Measurements from ENCODE around the gene PAAF1.
A peak's percentile ranks its signal among the peaks of the same experiment; 100 is the strongest.
"Not testable (repeated sequence)": the region's sequence is repeated elsewhere in the genome, so short reads cannot be mapped to it uniquely, and the experiment has no call there.

The PAAF1 gene

GRCh38 chr11:73860202-73860601 is 16.6 kb upstream of the PAAF1 start:
- Histone ChIP-seq H3K4me1 (ENCODE audit: control insufficient read depth, insufficient read depth, low read length) (peaks cover 3% of the 10 kb centered on the region; the same call in 1 of the 2 replicates), H3K9ac (ENCODE audit: low read length) (no peak overlapping the region), H3K27me3 (ENCODE audit: control insufficient read depth, insufficient read depth, low read length) (no peaks in the 10 kb centered on the region), H3K9me3 (ENCODE audit: control insufficient read depth, insufficient read depth, low read depth, low read length) (no peaks in the 10 kb centered on the region), H3K36me3 (ENCODE audit: control insufficient read depth, insufficient read depth, low read length) (peaks cover 11% of the 10 kb centered on the region; the same call in 1 of the 2 replicates), H3K4me3 (ENCODE audit: low read depth, low read length) (no peak overlapping the region), H3K27ac (ENCODE audit: low read depth, low read length) (no peak overlapping the region)

- H3K9me3 ChIP-seq (ENCODE audit: control insufficient read depth, insufficient read depth, low read depth, low read length), result no peaks in the 10 kb centered on the region
- H3K36me3 ChIP-seq (ENCODE audit: control insufficient read depth, insufficient read depth, low read length), result peaks cover 14% of the 10 kb centered on the region; the same call in 1 of the 2 replicates
- no peak overlapping the region for H3K4me3 ChIP-seq (ENCODE audit: low read depth, low read length)
- H3K27me3 ChIP-seq (ENCODE audit: control insufficient read depth, insufficient read depth, low read length), result no peaks in the 10 kb centered on the region
- no peak overlapping the region for H3K9ac ChIP-seq (ENCODE audit: low read length)
- H3K27ac ChIP-seq (ENCODE audit: low read depth, low read length), result no peak overlapping the region
- H3K4me1 ChIP-seq (ENCODE audit: control insufficient read depth, insufficient read depth, low read length), result no peaks in the 10 kb centered on the region
Observed at GRCh38 chr11:73862986-73863385, 13.8 kb upstream of the PAAF1 start.

GRCh38 chr11:73866095-73866579 is 10.7 kb upstream of the PAAF1 start:
- Histone ChIP-seq H3K9ac (ENCODE audit: low read length) (no peak overlapping the region), H3K9me3 (ENCODE audit: control insufficient read depth, insufficient read depth, low read depth, low read length) (no peaks in the 10 kb centered on the region), H3K4me1 (ENCODE audit: control insufficient read depth, insufficient read depth, low read length) (no peaks in the 10 kb centered on the region), H3K27me3 (ENCODE audit: control insufficient read depth, insufficient read depth, low read length) (no peaks in the 10 kb centered on the region), H3K4me3 (ENCODE audit: low read depth, low read length) (no peak overlapping the region), H3K36me3 (ENCODE audit: control insufficient read depth, insufficient read depth, low read length) (peaks cover 24% of the 10 kb centered on the region), H3K27ac (ENCODE audit: low read depth, low read length) (no peak overlapping the region)

DNA sequence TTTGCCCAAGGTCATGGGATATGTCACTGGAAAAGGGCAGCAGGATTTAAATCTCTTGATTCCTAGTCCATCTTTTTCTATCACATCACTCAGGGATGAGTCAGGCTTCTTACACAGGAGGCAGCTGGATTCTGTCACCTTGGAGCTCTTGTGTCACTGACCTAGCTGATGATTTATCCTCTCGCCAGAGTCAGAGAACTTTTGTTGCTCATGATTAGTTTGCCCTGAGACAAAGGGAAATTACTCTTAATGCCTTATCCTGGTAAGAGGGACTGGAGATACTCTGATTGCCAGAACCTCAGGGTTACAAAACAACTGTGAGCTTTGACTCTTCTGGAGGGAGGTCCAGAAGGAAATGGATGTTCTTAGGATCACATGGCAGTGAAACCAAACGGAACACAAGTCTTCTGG is 10.2 kb upstream of the PAAF1 start:
- no peaks in the 10 kb centered on the region for H3K27me3 ChIP-seq (ENCODE audit: control insufficient read depth, insufficient read depth, low read length)
- no peaks in the 10 kb centered on the region for H3K4me1 ChIP-seq (ENCODE audit: control insufficient read depth, insufficient read depth, low read length)
- peaks cover 29% of the 10 kb centered on the region for H3K36me3 ChIP-seq (ENCODE audit: control insufficient read depth, insufficient read depth, low read length)
- no peak overlapping the region for H3K9ac ChIP-seq (ENCODE audit: low read length)
- no peaks in the 10 kb centered on the region for H3K9me3 ChIP-seq (ENCODE audit: control insufficient read depth, insufficient read depth, low read depth, low read length)
- no peak overlapping the region for H3K4me3 ChIP-seq (ENCODE audit: low read depth, low read length)
- no peak overlapping the region for H3K27ac ChIP-seq (ENCODE audit: low read depth, low read length)

DNA sequence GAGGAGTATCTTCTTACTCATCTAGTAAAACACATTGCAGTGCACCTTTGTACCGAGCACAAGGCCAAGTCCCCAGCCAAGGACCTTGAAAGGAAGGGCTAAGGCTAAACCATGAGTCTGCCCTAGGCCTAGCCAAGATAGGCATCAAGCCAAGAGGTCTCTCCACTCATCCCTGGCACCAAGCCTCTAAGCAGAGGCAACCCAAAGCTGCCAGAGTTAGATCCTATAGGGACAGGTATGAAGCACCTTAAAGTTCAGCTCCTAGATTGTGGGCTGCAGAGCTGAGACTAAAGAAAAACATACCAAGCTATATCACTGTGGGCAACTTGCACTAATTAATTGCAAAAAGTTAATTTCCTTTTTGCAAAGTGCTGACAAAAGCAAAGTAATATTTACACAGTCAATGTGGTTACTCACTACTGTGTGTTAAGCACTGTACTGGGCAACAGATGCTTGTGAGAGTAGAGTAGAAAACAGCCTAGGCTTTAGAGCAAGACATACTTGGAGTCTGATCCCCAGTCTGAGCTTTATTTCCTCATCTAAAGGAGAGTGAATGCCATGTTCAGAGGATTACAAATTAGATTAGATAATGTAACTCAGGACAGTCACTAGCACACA is 7.4 kb upstream of the PAAF1 start:
- no peak overlapping the region for H3K27ac ChIP-seq (ENCODE audit: low read depth, low read length)
- H3K9ac ChIP-seq (ENCODE audit: low read length), result no peak overlapping the region
- H3K4me3 ChIP-seq (ENCODE audit: low read depth, low read length), result no peak overlapping the region
- no peaks in the 10 kb centered on the region for H3K27me3 ChIP-seq (ENCODE audit: control insufficient read depth, insufficient read depth, low read length)
- no peaks in the 10 kb centered on the region for H3K4me1 ChIP-seq (ENCODE audit: control insufficient read depth, insufficient read depth, low read length)
- peaks cover 45% of the 10 kb centered on the region for H3K36me3 ChIP-seq (ENCODE audit: control insufficient read depth, insufficient read depth, low read length)
- H3K9me3 ChIP-seq (ENCODE audit: control insufficient read depth, insufficient read depth, low read depth, low read length), result no peaks in the 10 kb centered on the region

DNA sequence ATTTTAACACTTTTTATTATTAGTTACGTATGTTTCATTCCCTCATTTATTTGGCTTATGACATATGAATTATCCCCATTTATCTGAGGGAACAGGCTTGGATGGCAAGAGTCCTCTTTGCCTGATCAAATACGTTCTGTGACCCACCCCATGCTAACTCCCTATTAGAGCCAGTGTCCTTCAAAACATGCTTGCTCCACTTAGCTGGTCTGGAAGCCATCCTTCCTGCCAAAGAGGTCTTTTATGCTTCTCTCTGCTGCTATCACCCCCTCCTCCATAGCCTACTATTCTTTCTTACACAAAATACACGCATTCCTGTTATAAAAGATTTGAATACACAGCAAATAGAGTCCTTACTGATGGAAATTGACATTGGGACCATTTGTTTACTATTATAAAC is 6.5 kb upstream of the PAAF1 start:
- peaks cover 48% of the 10 kb centered on the region for H3K36me3 ChIP-seq (ENCODE audit: control insufficient read depth, insufficient read depth, low read length)
- H3K9me3 ChIP-seq (ENCODE audit: control insufficient read depth, insufficient read depth, low read depth, low read length), result no peaks in the 10 kb centered on the region
- H3K9ac ChIP-seq (ENCODE audit: low read length), result no peak overlapping the region
- H3K4me3 ChIP-seq (ENCODE audit: low read depth, low read length), result no peak overlapping the region
- H3K27me3 ChIP-seq (ENCODE audit: control insufficient read depth, insufficient read depth, low read length), result no peaks in the 10 kb centered on the region
- H3K4me1 ChIP-seq (ENCODE audit: control insufficient read depth, insufficient read depth, low read length), result peaks cover 3% of the 10 kb centered on the region
- H3K27ac ChIP-seq (ENCODE audit: low read depth, low read length), result no peak overlapping the region

DNA sequence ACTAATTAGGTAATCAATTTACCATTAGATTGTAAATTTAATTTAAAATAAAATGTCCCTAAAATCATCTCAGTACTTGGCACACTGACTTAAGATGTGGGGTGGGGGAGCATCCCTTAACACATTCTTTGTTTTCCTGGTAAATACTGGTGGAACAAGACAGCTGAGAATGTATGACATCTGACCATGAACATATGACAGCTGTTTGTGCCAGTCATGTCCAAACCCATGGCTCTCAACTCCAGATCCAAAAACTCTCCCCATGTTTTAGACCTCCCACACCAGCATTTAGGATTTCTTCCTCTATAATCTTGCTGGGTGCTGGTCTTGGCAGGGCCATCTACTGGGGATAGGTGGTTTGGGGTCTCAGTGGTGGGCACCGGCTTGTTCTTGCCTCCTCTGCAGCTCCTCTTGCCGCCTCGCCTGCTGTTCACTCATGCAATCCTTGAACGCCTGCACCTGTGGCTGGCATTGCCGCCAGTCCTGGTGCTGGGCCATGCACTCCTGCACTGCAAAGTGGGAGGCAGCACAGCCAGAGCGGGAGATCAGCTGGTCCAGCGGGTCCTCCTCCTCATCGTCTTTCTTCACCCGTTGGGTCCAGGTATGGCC is 3.9 kb upstream of the PAAF1 start:
- H3K27me3 ChIP-seq (ENCODE audit: control insufficient read depth, insufficient read depth, low read length), result no peaks in the 10 kb centered on the region
- H3K4me3 ChIP-seq (ENCODE audit: low read depth, low read length), result no peak overlapping the region
- H3K36me3 ChIP-seq (ENCODE audit: control insufficient read depth, insufficient read depth, low read length), result peaks cover 48% of the 10 kb centered on the region
- H3K9ac ChIP-seq (ENCODE audit: low read length), result no peak overlapping the region
- H3K9me3 ChIP-seq (ENCODE audit: control insufficient read depth, insufficient read depth, low read depth, low read length), result no peaks in the 10 kb centered on the region
- H3K27ac ChIP-seq (ENCODE audit: low read depth, low read length), result no peak overlapping the region
- peaks cover 6% of the 10 kb centered on the region for H3K4me1 ChIP-seq (ENCODE audit: control insufficient read depth, insufficient read depth, low read length)

DNA sequence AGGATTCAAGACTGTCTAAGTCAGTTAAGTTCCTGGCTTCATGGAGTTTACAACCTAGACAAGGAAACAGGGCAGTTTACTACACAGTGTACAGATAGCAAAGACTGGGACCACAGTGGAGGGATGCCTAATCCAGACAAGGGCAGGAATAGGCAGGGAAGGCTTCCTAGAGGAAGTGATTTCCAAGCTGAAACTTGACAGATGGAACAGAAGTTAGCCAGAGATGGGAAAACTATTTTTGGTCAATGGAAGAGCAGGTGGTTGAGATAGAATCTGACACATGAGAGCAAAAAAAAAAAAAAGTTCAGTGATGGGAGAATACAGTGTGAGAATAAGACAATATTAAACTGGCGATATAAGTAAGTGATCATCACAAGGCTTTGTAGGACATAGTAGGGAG is 1.4 kb upstream of the PAAF1 start:
- H3K36me3 ChIP-seq (ENCODE audit: control insufficient read depth, insufficient read depth, low read length), result peaks cover 45% of the 10 kb centered on the region
- H3K4me3 ChIP-seq (ENCODE audit: low read depth, low read length), result peak overlapping the region; percentile 94
- H3K27me3 ChIP-seq (ENCODE audit: control insufficient read depth, insufficient read depth, low read length), result no peaks in the 10 kb centered on the region
- H3K27ac ChIP-seq (ENCODE audit: low read depth, low read length), result no peak overlapping the region
- peak overlapping the region; percentile 93 for H3K9ac ChIP-seq (ENCODE audit: low read length)
- H3K9me3 ChIP-seq (ENCODE audit: control insufficient read depth, insufficient read depth, low read depth, low read length), result no peaks in the 10 kb centered on the region
- H3K4me1 ChIP-seq (ENCODE audit: control insufficient read depth, insufficient read depth, low read length), result peaks cover 6% of the 10 kb centered on the region

- H3K9ac ChIP-seq (ENCODE audit: low read length), result peak overlapping the region; percentile 93
- peaks cover 6% of the 10 kb centered on the region for H3K4me1 ChIP-seq (ENCODE audit: control insufficient read depth, insufficient read depth, low read length)
- H3K27ac ChIP-seq (ENCODE audit: low read depth, low read length), result peak overlapping the region; percentile 80
- peak overlapping the region; percentile 94 for H3K4me3 ChIP-seq (ENCODE audit: low read depth, low read length)
- H3K27me3 ChIP-seq (ENCODE audit: control insufficient read depth, insufficient read depth, low read length), result no peaks in the 10 kb centered on the region
- H3K36me3 ChIP-seq (ENCODE audit: control insufficient read depth, insufficient read depth, low read length), result peaks cover 44% of the 10 kb centered on the region
- H3K9me3 ChIP-seq (ENCODE audit: control insufficient read depth, insufficient read depth, low read depth, low read length), result no peaks in the 10 kb centered on the region
Observed at GRCh38 chr11:73875840-73876239, 959 bp upstream of the PAAF1 start.

- no peaks in the 10 kb centered on the region for H3K9me3 ChIP-seq (ENCODE audit: control insufficient read depth, insufficient read depth, low read depth, low read length)
- H3K36me3 ChIP-seq (ENCODE audit: control insufficient read depth, insufficient read depth, low read length), result peaks cover 23% of the 10 kb centered on the region
- H3K27me3 ChIP-seq (ENCODE audit: control insufficient read depth, insufficient read depth, low read length), result no peaks in the 10 kb centered on the region
Observed at GRCh38 chr11:73878771-73879170, 2.0 kb downstream of the PAAF1 start.

GRCh38 chr11:73880449-73880848 is 3.6 kb downstream of the PAAF1 start:
- H3K9ac ChIP-seq (ENCODE audit: low read length); H3K27ac ChIP-seq (ENCODE audit: low read depth, low read length); H3K4me1 ChIP-seq (ENCODE audit: control insufficient read depth, insufficient read depth, low read length); H3K27me3 ChIP-seq (ENCODE audit: control insufficient read depth, insufficient read depth, low read length); H3K9me3 ChIP-seq (ENCODE audit: control insufficient read depth, insufficient read depth, low read depth, low read length); H3K4me3 ChIP-seq (ENCODE audit: low read depth, low read length): not testable (repeated sequence)
- peaks cover 13% of the 10 kb centered on the region; the same call in 1 of the 2 replicates for H3K36me3 ChIP-seq (ENCODE audit: control insufficient read depth, insufficient read depth, low read length)

More at GRCh38 chr11:73878771-73879170, 2.0 kb downstream of the PAAF1 start:
- no peak overlapping the region for H3K4me3 ChIP-seq (ENCODE audit: low read depth, low read length)
- no peak overlapping the region for H3K27ac ChIP-seq (ENCODE audit: low read depth, low read length)
- H3K9ac ChIP-seq (ENCODE audit: low read length), result no peak overlapping the region
- peaks cover 6% of the 10 kb centered on the region for H3K4me1 ChIP-seq (ENCODE audit: control insufficient read depth, insufficient read depth, low read length)

Measured in HUES6 (cell line).